A549 (cell line): Measurements from ENCODE around the gene ZNF785.

Experiments used
- CTCF ChIP-seq: fragments of >200 bp; sonication (Bioruptor Twin); formaldehyde crosslinking; IDR thresholded peaks from 3 replicates; pipeline ENCODE4 v1.5.1; 2016
- ESRRA ChIP-seq: fragments of 150-350 bp; IDR thresholded peaks from 2 replicates; pipeline ENCODE4 v1.6.1; 2014; ENCODE audit warnings: mild to moderate bottlenecking, low read length, borderline replicate concordance
- FOSL2 ChIP-seq, 2 experiments: fragments of 450-650 bp in 1 of 2; fragments of >200 bp in 1 of 2; sonication (Bioruptor Twin) in 1 of 2; formaldehyde crosslinking; IDR thresholded peaks; 2 replicates each; pipeline versions ENCODE4 v1.5.0 to v1.6.1; 2016 to 2020; ENCODE audit warnings: mild to moderate bottlenecking in 1 of 2, moderate library complexity in 1 of 2
- USF2 ChIP-seq: fragments of 450-650 bp; IDR thresholded peaks from 2 replicates; pipeline ENCODE4 v1.6.1; 2014; ENCODE audit warnings: antibody characterized with exemption
- ZC3H11A ChIP-seq: fragments of 450-650 bp; IDR thresholded peaks from 2 replicates; pipeline ENCODE4 v1.6.1; 2014; ENCODE audit warnings: antibody characterized with exemption, mild to moderate bottlenecking

DNA sequence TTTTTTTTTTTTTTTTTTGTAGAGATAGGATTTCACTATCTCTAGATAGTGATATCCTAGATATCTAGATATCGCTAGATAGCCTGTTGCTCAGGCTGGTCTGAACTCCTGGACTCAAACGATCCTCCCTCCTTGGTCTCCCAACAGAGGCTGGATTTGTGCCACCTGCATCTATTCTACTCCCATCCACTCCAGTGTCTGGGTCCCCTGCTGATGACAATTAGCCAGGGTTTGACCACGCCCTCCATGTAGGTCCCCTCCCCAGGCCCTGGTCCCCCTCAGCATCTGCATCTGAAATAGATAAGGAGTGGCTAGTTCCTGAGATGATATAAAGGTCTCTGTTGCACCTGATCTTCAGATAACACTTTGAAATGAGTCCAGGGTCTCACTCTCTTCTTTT lies 16.2 kb downstream of the ZNF785 start:
- TF ChIP-seq USF2 = no peak
- no peak for TF ChIP-seq ZC3H11A
- no peak for TF ChIP-seq ESRRA
- no peak for TF ChIP-seq CTCF
- TF ChIP-seq FOSL2 (IDR thresholded peaks at IDR 0.05) = no peak
- TF ChIP-seq FOSL2 (CRISPR knock-in tag; IDR thresholded peaks at IDR 0.05) = no peak
